Activated naive CD4-positive, alpha-beta T cell treated with anti-CD3 and anti-CD28 coated beads, Interleukin-2, amount 50 U/mL, for 24 hours (primary cell): ENCODE results near the gene ZNF766.
A peak's percentile ranks its signal among the peaks of the same experiment; 100 is the strongest.
"Not testable (repeated sequence)": the region's sequence is repeated elsewhere in the genome, so short reads cannot be mapped to it uniquely, and the experiment has no call there.

Experiments used
- H3K27ac Mint-ChIP-seq: one replicate; pipeline ENCODE4 v1.8.0; 2021; ENCODE audit warnings: mild to moderate bottlenecking, mixed read lengths
- H3K27me3 Mint-ChIP-seq: one replicate; pipeline ENCODE4 v1.8.0; 2021; ENCODE audit warnings: mixed read lengths
- H3K36me3 Mint-ChIP-seq: one replicate; pipeline ENCODE4 v1.8.0; 2021; ENCODE audit warnings: mixed read lengths
- H3K4me1 Mint-ChIP-seq: one replicate; pipeline ENCODE4 v1.8.0; 2021; ENCODE audit warnings: mixed read lengths
- H3K4me3 Mint-ChIP-seq: one replicate; pipeline ENCODE4 v1.8.0; 2021; ENCODE audit warnings: mild to moderate bottlenecking, mixed read lengths
- H3K9me3 Mint-ChIP-seq: one replicate; pipeline ENCODE4 v1.8.0; 2021; ENCODE audit warnings: mixed read lengths

The ZNF766 gene

GRCh38 chr19:52331757-52332156 lies 62.4 kb downstream of the ZNF766 start:
- Mint-ChIP-seq H3K4me3 (no peak overlapping the region), H3K9me3 (peaks cover 2% of the 10 kb centered on the region), H3K27ac (no peak overlapping the region), H3K27me3 (no peaks in the 10 kb centered on the region), H3K4me1 (peaks cover 8% of the 10 kb centered on the region), H3K36me3 (peaks cover 23% of the 10 kb centered on the region)

GRCh38 chr19:52335768-52336116 lies 66.4 kb downstream of the ZNF766 start:
- no peaks in the 10 kb centered on the region for H3K27me3 Mint-ChIP-seq
- peak overlapping the region; percentile 94 for H3K27ac Mint-ChIP-seq

GRCh38 chr19:52336117-52336790 lies 66.9 kb downstream of the ZNF766 start, which contains the start of gene ZNF610:
ZNF610 (plus strand) TSS chr19:52336243; CDS start chr19:52349173, 12,930 bp downstream.
- H3K9me3 Mint-ChIP-seq: peaks cover 9% of the 10 kb centered on the region
- H3K4me1 Mint-ChIP-seq: peaks cover 19% of the 10 kb centered on the region
- peak within 1 kb of the TSS; percentile 95 for H3K4me3 Mint-ChIP-seq

More at GRCh38 chr19:52335768-52336116, 66.4 kb downstream of the ZNF766 start:
- H3K4me1 Mint-ChIP-seq: peaks cover 19% of the 10 kb centered on the region
- H3K9me3 Mint-ChIP-seq: peaks cover 9% of the 10 kb centered on the region
- H3K4me3 Mint-ChIP-seq: peak overlapping the region; percentile 95
- H3K36me3 Mint-ChIP-seq: peaks cover 30% of the 10 kb centered on the region

GRCh38 chr19:52336791-52337381 lies 67.5 kb downstream of the ZNF766 start:
- H3K36me3 Mint-ChIP-seq: peaks cover 28% of the 10 kb centered on the region
- peaks cover 9% of the 10 kb centered on the region for H3K9me3 Mint-ChIP-seq
- peaks cover 19% of the 10 kb centered on the region for H3K4me1 Mint-ChIP-seq
- peak overlapping the region; percentile 96 for H3K27ac Mint-ChIP-seq
- no peaks in the 10 kb centered on the region for H3K27me3 Mint-ChIP-seq
- H3K4me3 Mint-ChIP-seq: peak overlapping the region; percentile 95

More at GRCh38 chr19:52336117-52336790, 66.9 kb downstream of the ZNF766 start, which contains the start of gene ZNF610:
- peaks cover 31% of the 10 kb centered on the region for H3K36me3 Mint-ChIP-seq
- H3K27ac Mint-ChIP-seq: peak within 1 kb of the TSS; percentile 96
- no peaks in the 10 kb centered on the region for H3K27me3 Mint-ChIP-seq

GRCh38 chr19:52339022-52339421 lies 69.6 kb downstream of the ZNF766 start:
- H3K27me3 Mint-ChIP-seq, H3K9me3 Mint-ChIP-seq, H3K27ac Mint-ChIP-seq, H3K4me3 Mint-ChIP-seq: not testable (repeated sequence)
- Mint-ChIP-seq H3K4me1 (peaks cover 19% of the 10 kb centered on the region), H3K36me3 (peaks cover 18% of the 10 kb centered on the region)

GRCh38 chr19:52343548-52343947 lies 74.2 kb downstream of the ZNF766 start:
- no peak overlapping the region for H3K4me3 Mint-ChIP-seq
- H3K9me3 Mint-ChIP-seq: no peaks in the 10 kb centered on the region

GRCh38 chr19:52345162-52345561 lies 75.8 kb downstream of the ZNF766 start:
- peaks cover 23% of the 10 kb centered on the region for H3K36me3 Mint-ChIP-seq
- H3K4me3 Mint-ChIP-seq: no peak overlapping the region
- peaks cover 7% of the 10 kb centered on the region for H3K9me3 Mint-ChIP-seq
- H3K27ac Mint-ChIP-seq: no peak overlapping the region
- no peaks in the 10 kb centered on the region for H3K27me3 Mint-ChIP-seq
- no peaks in the 10 kb centered on the region for H3K4me1 Mint-ChIP-seq

More at GRCh38 chr19:52343548-52343947, 74.2 kb downstream of the ZNF766 start:
- no peaks in the 10 kb centered on the region for H3K27me3 Mint-ChIP-seq
- no peaks in the 10 kb centered on the region for H3K4me1 Mint-ChIP-seq
- H3K27ac Mint-ChIP-seq: no peak overlapping the region
- peaks cover 12% of the 10 kb centered on the region for H3K36me3 Mint-ChIP-seq
